Measurements from ENCODE around the gene EIF4A2. TPM values are rescaled to one million over a fixed set of nuclear protein-coding genes. Genes with fewer than 3 reads are reported as not detected.

The EIF4A2 gene
- total and polyA plus RNA-seq, 9 of the 15 experiments (the other 6 are each of a cell fraction or from before 2014, with no cell fraction given) = 307 to 754 (median 435) TPM

DNA sequence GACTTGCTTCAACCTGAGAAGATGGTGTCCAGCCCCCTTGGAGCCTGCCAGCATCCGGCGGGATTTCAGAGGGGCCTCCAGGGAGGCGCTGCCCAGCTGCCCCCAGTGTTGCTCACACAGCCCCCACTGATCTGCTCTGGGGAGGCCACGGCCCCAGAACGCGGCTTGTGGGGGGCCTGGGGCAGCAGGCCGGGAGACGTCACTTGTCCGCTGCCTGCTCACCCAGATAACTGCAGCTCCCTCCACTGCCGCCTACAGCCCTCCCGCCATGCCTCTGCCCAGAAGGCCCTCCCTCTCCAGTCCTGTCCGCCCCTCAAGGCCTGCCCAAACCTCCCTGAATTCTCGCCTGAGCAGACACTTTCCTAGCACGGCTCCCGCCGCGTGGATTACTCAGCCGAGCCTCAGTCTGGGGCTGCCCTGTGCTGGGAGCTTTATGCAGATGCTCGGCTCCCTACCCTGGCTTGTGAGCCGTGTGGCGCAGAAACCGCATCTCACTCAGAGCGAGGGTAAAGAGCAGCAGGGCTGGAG lies 42.0 kb downstream of the EIF4A2 start (continued):
- TF ChIP-seq, protein P1, sequence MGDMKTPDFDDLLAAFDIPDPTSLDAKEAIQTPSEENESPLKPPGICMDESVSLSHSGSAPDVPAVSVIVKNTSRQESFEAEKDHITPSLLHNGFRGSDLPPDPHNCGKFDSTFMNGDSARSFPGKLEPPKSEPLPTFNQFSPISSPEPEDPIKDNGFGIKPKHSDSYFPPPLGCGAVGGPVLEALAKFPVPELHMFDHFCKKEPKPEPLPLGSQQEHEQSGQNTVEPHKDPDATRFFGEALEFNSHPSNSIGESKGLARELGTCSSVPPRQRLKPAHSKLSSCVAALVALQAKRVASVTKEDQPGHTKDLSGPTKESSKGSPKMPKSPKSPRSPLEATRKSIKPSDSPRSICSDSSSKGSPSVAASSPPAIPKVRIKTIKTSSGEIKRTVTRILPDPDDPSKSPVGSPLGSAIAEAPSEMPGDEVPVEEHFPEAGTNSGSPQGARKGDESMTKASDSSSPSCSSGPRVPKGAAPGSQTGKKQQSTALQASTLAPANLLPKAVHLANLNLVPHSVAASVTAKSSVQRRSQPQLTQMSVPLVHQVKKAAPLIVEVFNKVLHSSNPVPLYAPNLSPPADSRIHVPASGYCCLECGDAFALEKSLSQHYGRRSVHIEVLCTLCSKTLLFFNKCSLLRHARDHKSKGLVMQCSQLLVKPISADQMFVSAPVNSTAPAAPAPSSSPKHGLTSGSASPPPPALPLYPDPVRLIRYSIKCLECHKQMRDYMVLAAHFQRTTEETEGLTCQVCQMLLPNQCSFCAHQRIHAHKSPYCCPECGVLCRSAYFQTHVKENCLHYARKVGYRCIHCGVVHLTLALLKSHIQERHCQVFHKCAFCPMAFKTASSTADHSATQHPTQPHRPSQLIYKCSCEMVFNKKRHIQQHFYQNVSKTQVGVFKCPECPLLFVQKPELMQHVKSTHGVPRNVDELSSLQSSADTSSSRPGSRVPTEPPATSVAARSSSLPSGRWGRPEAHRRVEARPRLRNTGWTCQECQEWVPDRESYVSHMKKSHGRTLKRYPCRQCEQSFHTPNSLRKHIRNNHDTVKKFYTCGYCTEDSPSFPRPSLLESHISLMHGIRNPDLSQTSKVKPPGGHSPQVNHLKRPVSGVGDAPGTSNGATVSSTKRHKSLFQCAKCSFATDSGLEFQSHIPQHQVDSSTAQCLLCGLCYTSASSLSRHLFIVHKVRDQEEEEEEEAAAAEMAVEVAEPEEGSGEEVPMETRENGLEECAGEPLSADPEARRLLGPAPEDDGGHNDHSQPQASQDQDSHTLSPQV (IDR thresholded peaks at IDR 0.05) = peak; percentile 67
- no peak for TF ChIP-seq ZNF655 (CRISPR knock-in tag; IDR thresholded peaks at IDR 0.05)
- TF ChIP-seq ZNF324 (CRISPR knock-in tag; IDR thresholded peaks at IDR 0.05) = no peak
- no peak for TF ChIP-seq IFI16 (CRISPR knock-in tag; IDR thresholded peaks at IDR 0.05)
- TF ChIP-seq ZNF764 (CRISPR knock-in tag; IDR thresholded peaks at IDR 0.05; ENCODE audit: low read depth) = no peak
- TF ChIP-seq, protein P2, sequence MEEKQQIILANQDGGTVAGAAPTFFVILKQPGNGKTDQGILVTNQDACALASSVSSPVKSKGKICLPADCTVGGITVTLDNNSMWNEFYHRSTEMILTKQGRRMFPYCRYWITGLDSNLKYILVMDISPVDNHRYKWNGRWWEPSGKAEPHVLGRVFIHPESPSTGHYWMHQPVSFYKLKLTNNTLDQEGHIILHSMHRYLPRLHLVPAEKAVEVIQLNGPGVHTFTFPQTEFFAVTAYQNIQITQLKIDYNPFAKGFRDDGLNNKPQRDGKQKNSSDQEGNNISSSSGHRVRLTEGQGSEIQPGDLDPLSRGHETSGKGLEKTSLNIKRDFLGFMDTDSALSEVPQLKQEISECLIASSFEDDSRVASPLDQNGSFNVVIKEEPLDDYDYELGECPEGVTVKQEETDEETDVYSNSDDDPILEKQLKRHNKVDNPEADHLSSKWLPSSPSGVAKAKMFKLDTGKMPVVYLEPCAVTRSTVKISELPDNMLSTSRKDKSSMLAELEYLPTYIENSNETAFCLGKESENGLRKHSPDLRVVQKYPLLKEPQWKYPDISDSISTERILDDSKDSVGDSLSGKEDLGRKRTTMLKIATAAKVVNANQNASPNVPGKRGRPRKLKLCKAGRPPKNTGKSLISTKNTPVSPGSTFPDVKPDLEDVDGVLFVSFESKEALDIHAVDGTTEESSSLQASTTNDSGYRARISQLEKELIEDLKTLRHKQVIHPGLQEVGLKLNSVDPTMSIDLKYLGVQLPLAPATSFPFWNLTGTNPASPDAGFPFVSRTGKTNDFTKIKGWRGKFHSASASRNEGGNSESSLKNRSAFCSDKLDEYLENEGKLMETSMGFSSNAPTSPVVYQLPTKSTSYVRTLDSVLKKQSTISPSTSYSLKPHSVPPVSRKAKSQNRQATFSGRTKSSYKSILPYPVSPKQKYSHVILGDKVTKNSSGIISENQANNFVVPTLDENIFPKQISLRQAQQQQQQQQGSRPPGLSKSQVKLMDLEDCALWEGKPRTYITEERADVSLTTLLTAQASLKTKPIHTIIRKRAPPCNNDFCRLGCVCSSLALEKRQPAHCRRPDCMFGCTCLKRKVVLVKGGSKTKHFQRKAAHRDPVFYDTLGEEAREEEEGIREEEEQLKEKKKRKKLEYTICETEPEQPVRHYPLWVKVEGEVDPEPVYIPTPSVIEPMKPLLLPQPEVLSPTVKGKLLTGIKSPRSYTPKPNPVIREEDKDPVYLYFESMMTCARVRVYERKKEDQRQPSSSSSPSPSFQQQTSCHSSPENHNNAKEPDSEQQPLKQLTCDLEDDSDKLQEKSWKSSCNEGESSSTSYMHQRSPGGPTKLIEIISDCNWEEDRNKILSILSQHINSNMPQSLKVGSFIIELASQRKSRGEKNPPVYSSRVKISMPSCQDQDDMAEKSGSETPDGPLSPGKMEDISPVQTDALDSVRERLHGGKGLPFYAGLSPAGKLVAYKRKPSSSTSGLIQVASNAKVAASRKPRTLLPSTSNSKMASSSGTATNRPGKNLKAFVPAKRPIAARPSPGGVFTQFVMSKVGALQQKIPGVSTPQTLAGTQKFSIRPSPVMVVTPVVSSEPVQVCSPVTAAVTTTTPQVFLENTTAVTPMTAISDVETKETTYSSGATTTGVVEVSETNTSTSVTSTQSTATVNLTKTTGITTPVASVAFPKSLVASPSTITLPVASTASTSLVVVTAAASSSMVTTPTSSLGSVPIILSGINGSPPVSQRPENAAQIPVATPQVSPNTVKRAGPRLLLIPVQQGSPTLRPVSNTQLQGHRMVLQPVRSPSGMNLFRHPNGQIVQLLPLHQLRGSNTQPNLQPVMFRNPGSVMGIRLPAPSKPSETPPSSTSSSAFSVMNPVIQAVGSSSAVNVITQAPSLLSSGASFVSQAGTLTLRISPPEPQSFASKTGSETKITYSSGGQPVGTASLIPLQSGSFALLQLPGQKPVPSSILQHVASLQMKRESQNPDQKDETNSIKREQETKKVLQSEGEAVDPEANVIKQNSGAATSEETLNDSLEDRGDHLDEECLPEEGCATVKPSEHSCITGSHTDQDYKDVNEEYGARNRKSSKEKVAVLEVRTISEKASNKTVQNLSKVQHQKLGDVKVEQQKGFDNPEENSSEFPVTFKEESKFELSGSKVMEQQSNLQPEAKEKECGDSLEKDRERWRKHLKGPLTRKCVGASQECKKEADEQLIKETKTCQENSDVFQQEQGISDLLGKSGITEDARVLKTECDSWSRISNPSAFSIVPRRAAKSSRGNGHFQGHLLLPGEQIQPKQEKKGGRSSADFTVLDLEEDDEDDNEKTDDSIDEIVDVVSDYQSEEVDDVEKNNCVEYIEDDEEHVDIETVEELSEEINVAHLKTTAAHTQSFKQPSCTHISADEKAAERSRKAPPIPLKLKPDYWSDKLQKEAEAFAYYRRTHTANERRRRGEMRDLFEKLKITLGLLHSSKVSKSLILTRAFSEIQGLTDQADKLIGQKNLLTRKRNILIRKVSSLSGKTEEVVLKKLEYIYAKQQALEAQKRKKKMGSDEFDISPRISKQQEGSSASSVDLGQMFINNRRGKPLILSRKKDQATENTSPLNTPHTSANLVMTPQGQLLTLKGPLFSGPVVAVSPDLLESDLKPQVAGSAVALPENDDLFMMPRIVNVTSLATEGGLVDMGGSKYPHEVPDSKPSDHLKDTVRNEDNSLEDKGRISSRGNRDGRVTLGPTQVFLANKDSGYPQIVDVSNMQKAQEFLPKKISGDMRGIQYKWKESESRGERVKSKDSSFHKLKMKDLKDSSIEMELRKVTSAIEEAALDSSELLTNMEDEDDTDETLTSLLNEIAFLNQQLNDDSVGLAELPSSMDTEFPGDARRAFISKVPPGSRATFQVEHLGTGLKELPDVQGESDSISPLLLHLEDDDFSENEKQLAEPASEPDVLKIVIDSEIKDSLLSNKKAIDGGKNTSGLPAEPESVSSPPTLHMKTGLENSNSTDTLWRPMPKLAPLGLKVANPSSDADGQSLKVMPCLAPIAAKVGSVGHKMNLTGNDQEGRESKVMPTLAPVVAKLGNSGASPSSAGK (IDR thresholded peaks at IDR 0.05) = peak; percentile 54
- no peak for TF ChIP-seq CHCHD3 (CRISPR knock-in tag; IDR thresholded peaks at IDR 0.05)
- no peak for TF ChIP-seq HNRNPH1 (optimal IDR thresholded peaks at IDR 0.05; ENCODE audit: low read depth, low read length)
- TF ChIP-seq ZNF589 (CRISPR knock-in tag; IDR thresholded peaks at IDR 0.05; ENCODE audit: low read depth) = no peak
- no peak for TF ChIP-seq ZNF707 (CRISPR knock-in tag; conservative IDR thresholded peaks at IDR 0.05)
- TF ChIP-seq NCOR1 (IDR thresholded peaks at IDR 0.05) = 0 out of 2 replicates have a peak, but pooled peaks have one; percentile 26
- TF ChIP-seq SMAD1 (IDR thresholded peaks at IDR 0.05; ENCODE audit: low read depth, low read length, partially characterized antibody) = no peak

Data from K562 (cell line).